GM18858 (cell line): ENCODE results near the gene ZNF766.
"Not testable (repeated sequence)": the region's sequence is repeated elsewhere in the genome, so short reads cannot be mapped to it uniquely, and the experiment has no call there.

Experiments used
- ATAC-seq: cut with Tn5 transposase; IDR thresholded peaks from one replicate; pipeline ENCODE4 v1.9.1; 2021; ENCODE audit not compliant: unreplicated experiment

ZNF766 gene

DNA sequence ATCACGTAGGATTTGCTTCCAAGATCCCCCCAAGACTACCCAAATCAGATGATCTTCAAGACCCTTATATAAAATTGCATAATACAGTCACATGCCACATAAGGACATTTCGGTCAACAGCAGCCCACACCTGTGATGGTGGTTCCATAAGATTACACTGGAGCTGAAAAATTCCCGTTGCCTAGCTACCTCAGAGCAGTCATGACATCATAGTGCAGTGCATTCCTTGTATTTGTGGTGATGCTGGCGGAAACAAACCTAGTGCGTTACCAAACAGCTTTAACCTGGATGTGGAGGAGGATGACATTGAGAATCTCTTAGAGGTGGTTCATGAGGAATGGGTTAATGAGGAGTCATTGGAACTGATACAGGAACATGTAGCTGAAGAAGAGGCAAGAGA lies 4.8 kb downstream of the ZNF766 start:
- ATAC-seq = no peak

DNA sequence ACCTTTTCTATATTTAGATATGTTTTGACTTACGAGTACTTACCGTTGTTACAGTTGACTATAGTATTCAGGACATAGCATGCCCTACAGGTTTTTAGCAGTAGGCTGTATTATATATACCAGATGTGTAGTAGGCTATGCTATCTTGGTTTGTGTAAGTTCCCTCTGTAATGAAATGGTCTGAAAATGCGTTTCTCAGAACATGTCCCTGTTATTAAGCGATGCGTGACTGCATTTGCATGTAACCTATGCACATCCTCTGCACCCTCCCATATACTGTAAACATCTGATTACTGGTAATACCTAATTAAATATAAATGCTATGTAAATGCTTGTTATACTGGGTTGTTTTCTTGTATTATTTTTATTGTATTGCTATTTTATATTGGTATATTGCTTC lies 6.6 kb downstream of the ZNF766 start:
- no peak for ATAC-seq

DNA sequence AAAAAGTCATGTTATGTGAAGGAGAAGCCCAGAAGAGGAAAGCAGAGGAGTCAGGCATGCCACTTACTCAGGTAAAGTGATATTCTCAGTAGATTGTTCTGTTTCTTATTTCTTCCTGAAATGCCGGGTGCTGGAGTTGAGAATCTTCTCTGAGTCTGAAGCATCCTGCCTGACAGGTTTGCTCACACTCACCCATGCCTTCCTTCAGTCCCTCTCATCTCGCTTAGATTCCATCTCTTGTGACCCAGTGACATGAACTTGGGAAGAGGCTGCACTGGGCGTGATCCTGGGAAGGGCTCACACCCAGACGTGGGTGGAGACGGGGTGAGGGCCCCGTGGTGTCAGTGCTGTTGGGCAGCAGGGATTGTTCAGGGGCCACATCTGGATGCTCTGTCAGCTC lies 8.1 kb downstream of the ZNF766 start:
- ATAC-seq = no peak

DNA sequence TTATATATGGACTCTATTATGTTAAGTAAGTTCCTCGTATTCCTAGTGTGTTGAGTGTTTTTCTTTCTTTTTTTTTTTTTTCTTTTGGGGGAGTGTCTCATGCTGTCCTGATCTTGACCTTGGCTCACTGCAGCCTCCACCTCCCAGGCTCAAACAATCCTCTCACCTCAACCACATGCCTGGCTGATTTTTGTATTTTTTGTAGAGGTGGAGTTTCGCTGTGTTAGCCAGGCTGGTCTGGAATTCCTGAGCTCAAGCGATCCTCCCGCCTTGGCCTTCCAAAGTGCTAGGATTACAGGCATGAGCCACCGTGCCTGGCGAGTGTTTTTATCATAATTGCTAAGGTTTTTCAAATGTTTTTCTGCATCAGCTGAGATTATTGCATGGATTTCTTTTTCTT lies 16.9 kb downstream of the ZNF766 start:
- no peak for ATAC-seq

DNA sequence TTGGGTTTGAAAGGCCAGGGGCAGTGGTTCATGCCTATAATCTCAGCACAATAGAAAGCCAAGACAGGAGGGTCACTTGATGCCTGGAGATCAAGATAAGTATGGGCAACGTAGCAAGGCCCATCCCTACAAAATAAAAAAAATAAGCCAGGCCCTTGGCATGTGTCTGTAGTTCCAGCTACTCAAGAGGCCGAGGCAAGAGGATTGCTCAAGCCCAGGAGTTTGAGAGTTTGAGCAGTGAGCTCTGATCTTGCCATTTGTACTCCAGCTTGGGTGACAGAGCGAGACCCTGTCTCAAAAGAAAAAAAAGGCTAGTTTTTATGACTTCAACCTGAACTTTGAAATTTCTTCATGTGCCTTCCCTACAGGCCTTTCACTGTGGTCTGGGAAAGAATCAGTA lies 22.4 kb downstream of the ZNF766 start:
- no peak for ATAC-seq

DNA sequence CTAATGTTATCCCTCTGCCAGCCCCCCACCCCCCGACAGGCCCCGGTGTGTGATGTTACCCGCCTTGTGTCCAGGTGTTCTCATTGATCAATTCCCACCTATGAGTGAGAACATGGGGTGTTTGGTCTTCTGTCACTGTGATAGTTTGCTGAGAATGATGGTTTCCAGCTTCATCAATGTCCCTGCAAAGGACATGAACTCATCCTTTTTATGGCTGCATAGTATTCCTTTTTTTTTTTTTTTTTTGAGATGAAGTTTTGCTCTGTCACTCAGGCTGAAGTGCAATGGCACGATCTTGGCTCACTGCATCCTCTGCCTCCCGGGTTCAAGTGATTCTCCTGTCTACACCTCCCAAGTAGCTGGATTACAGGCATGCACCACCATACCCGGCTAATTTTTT lies 23.6 kb downstream of the ZNF766 start:
- ATAC-seq = not testable (repeated sequence)

DNA sequence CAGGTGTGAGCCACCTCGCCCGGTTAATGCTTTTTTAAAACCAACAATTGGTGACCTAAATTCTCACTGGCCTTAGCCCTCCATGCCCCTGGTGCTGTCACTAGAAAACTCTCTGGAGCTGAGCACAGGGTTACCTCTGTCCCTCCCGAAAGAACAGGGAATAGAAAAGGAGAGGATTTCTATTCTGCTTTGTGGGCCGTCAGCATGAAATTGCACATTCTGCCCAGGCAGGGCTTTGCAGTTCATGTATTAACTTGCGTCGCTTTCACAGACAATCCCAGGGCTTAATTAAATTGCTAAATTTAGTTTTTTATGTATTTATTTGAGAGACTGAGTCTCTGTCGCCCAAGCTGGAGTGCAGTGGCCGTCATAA lies 27.0 kb downstream of the ZNF766 start:
- ATAC-seq = no peak

DNA sequence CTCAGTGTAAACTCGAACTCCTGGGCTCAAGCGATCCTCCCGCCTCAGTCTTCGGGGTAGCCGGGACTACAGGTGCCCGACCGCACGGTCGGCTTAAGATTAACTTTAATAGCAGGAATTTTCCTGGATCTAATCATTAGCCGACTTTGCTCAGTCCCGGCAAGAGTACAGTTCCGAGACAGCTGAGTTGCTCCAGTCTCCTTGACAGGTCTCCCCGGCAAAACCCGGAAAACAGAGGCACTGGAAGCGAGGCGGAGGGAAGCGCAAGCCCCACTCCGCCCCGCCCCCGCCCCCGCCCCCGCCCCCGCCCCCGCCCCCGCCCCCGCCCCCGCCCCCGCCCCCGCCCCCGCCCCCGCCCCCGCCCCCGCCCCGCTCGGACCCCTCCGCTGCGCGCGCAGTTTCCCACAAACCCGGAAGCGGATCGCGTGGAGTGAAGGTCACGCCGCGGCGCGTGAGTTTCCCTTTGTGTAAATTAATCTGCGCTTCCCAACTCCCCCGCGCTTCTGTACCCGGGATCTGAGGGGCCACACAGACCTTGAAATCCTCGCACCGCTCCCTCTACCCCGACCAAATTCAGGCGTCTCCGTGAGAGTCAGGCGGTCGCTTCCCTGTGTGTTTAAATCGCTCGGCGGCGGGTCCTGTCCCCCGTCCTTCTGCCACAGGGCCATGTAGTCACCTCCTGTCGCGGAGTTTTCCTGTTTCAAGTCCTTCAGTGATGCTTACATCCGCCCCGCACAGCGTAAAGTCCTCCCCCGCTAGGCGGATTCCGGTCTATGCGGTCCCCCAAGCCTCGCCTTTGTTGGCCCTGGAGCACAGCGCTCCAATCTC lies 27.6 kb downstream of the ZNF766 start, which contains the start of gene ZNF480:
ZNF480 (plus strand) TSS at position 397 of the 828 bp plus-strand sequence. CDS start 3,244 bp downstream, outside the sequence.
- ATAC-seq = no peak

DNA sequence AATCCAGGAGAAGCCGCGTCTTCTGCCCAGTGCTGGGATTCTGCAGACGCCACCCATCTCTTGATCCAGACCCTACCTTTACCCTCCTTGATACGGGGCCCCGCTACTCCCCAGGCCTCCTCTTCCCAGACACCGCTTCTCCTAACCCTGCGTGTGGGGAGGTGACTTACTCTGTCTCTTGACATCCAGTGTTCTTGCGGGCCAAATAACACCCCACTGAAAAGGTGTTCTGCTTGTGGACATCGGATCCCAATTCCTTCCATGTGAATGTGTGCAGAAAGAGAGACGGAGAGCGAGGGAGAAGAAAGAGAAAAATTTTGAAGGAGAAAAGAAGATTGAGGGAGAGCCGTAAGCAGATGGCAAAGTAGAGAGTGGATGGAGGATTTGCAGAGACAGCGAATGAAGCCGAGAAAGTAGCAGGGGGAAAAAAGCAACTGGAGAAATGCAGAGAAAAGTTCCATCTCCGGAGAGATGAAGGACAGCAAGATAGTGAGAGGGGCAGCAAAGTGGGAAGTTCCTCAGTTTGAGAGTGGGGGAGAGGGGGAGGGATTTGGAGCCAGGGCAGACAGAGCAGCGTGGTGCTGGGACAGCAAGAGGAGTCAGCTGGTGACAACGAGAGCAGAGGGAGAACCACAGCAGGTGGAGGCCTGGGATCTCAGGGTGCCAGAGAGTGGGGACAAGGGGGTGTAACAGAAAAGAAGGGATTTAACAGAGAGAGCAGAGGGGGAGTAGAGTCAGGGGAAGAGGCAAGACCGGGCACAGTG lies 28.4 kb downstream of the ZNF766 start:
- no peak for ATAC-seq

DNA sequence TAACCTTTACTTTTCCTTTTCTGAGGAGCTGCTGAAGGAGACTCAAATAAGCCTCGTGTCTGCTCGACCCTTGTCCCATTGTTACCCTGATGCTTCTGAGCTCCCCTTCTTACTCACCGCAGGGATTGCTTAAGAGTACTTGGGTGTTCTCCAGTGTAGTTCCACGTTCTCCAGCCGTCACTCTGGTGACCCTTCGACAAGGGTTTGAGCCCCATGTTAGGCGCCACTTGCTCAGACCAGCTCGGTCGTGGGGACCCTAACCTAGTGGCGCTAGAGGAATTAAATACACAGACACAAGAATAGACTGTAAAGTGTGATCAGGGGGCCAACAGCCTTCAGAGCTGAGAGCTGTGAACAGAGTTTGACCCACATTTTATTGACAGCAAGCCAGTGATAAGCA lies 37.9 kb downstream of the ZNF766 start:
- no peak for ATAC-seq

DNA sequence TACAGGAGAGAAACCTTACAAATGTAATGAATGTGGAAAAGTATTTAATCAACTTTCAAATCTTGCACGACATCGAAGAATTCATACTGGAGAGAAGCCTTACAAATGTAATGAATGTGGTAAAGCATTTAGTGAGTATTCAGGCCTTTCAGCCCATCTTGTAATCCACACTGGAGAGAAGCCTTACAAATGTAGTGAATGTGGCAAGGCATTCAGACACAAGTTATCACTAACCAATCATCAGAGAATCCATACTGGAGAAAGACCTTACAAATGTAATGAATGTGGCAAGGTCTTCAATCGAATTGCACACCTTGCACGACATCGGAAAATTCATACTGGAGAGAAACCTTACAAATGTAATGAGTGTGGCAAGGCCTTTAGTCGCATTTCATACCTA lies 53.0 kb downstream of the ZNF766 start:
- no peak for ATAC-seq

DNA sequence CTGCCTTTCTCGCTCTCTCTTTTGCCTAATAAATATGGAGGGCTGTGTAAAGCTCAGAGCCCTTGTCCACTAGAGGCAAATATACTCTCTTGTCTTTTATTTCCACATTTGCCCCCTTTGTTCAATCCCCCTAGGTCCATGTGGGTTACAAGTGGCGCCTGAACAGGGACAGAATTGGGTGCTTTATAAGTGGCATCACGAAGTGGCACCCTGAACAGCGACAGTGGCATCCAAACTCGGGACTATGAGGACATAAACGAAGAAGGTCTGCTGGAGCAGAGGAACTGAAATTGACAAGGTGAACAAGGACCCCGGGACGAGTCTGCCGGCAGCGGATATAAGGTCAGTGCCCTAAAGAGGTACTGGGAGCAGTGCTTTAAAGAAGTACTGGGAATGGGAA lies 62.4 kb downstream of the ZNF766 start:
- no peak for ATAC-seq

DNA sequence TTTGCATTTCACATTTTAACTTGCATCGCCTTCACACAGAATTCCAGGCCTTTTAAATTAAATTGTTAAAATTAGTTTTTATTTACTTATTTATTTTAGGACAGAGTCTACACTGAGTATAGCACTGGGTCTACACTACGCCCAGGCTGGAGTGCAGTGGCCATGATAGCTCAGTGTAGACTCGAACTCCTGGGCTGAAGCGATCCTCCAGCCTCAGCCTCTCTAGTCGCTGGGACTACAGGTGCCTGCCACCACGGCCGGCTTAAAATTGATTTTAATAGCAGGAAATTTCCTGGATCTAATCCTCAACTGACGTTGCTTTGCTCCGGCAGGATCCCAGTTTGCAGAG lies 66.4 kb downstream of the ZNF766 start:
- ATAC-seq = no peak

DNA sequence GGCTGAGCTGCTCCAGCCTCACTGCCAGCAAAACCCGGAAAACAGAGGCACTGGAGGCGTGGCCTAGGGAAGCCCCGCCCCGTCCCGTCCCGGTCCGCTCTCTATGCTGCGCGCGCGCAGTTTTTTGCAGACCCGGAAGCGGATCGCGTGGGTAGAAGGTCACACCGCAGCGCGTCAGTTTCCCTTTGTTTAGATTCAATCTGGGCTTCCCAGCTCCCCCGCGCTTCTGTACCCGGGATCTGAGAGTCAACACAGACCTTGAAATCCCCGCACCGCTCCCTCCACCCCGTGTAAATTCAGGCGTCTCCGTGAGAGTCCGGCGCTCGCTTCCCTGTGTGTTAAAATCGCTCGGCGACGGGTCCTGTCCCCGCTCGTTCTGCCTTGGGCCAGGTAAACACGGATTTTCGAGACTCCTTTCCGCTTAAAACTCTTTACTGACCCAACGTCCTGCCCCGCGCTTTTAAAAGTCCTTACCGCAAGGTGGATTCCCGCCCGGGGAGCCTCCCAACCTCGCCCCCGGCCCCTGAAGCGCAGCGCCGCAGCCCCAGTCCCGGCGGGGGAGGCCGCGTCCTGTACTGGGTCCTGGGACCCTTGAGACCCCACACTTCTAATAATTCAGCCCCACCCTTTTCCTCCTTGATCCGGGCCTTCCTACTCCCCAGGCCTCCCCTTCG lies 66.9 kb downstream of the ZNF766 start, which contains the start of gene ZNF610:
ZNF610 (plus strand) TSS at position 127 of the 674 bp plus-strand sequence. CDS start 12,930 bp downstream, outside the sequence.
- no peak for ATAC-seq

DNA sequence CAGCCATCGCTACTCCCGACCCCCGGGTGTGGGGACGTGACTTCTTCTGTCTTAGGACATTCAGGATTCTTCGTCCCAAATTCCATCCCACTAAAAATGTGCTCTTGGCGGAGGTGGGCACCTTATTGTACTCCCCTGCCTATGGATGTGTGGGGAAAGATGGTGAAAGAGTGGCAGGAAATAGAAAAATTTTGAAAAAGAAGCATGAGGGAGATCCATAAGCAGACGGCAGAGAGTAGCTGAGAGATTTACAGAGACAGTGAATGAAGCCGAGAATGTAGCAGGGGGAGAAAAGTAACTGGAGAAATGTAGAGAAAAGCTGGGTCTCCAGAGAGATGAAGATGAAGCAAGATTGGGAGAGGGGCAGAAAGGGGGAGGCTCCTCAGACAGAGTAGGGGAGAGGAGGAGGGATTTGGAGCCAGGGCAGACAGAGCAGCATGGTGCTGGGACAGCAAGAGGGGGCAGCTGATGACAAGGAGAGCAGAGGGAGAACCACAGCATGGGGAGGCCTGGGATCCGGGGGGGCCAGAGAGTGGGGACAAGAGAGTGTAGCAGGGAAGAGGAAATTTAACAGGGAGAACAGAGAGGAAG lies 67.5 kb downstream of the ZNF766 start:
- no peak for ATAC-seq

DNA sequence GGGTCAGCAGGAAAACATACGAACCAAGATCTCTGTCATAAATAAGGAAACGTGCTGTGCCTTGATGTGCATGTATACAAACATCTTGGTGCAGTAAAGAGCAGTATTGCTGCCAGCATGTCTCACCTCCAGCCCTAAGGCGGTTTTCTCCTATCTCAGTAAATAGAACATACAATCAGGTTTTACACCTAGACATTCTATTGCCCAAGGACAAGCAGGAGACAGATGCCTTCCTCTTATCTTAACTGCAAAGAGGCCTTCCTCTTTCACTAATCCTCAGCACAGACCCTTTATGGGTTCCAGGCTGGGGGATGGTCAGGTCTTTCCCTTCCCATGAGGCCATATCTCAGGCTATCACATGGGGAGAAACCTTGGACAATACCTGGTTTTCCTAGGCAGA lies 69.6 kb downstream of the ZNF766 start:
- not testable (repeated sequence) for ATAC-seq

DNA sequence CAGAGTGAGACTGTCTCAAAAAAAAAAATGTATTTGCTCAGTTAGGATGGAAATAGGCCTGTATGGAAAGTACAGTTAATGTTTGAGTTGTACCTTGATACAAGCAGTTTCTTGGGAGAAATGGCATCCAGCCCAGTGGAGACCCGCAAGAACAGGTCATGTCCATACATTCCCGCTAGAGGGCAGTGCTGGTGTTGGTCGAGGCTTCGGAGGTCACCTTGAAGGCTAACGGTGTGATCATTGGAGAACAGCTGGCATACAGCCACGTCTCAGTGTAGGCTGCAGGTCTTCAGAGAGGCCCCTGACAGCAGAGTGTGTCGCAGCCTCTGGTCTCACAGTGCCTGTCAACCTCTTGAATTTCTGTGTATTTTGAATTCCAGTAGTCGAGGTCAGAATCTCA lies 74.2 kb downstream of the ZNF766 start:
- no peak for ATAC-seq

DNA sequence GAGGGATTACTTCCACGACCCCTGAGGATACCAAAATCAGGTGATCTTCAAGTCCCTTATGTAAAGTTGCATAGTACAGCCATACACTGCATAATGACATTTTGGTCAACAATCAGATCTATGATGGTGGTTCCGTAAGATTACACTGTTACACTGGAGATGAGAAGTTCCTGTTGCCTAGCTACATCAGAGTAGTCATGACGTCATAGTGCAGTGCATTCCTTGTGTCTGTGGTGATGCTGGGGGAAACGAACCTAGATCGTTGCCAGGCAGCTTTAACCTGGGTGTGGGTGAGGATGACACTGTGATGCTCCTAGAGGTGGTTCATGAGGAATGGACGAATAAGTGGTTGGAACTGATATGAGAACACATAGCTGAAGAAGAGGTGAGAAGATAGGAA lies 75.8 kb downstream of the ZNF766 start:
- ATAC-seq = no peak
